Measurements from ENCODE around the gene LARGE1. TPM values are rescaled to one million over a fixed set of nuclear protein-coding genes. Genes with fewer than 3 reads are reported as not detected.

Gene LARGE1
- total and polyA plus RNA-seq, 2 of the 8 experiments (the other 6 are each of a cell fraction or from before 2014, with no cell fraction given): 43.7 to 83.0 TPM

DNA sequence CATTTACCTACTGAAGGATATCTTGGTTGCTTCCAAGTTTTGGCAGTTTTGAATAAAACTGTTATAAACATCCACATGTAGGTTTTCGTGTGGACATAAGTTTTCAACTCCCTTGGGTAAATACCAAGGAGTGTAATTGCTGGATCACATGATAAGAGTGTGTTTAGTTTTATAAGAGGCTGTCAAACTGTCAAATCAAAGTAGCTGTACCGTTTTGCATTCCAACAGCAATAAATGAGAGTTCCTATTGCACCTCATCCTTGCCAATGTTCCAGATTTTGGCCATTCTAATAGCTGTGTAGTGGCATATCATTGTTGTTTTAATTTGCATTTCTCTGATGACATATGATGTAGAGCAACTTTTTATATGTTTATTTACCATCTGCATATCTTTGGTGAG, 671.3 kb downstream of the LARGE1 start (continued):
- TF ChIP-seq SP1 (IDR thresholded peaks at IDR 0.05; ENCODE audit: low read depth, low read length): no peak
- TF ChIP-seq BCL11A (IDR thresholded peaks at IDR 0.05; ENCODE audit: low read depth in 2 of 2, low read length in 2 of 2): no peak
- no peak for TF ChIP-seq RAD21 (IDR thresholded peaks at IDR 0.05 in 1 of 2, conservative IDR thresholded peaks at IDR 0.05 in 1 of 2; ENCODE audit: low read depth in 2 of 2, low read length in 2 of 2)
- TF ChIP-seq GTF2F1 (IDR thresholded peaks at IDR 0.05; ENCODE audit: borderline replicate concordance, low read depth, low read length): no peak
- TF ChIP-seq NANOG (IDR thresholded peaks at IDR 0.05; ENCODE audit: insufficient read depth, low read depth, low read length, poor library complexity, severe bottlenecking): no peak
- TF ChIP-seq HDAC2 (IDR thresholded peaks at IDR 0.05; ENCODE audit: borderline replicate concordance in 1 of 2, low read depth in 2 of 2, low read length in 2 of 2): no peak
- no peak for TF ChIP-seq ASH2L (IDR thresholded peaks at IDR 0.05; ENCODE audit: low read length)
